ENCODE data around the gene ZBTB16.

ZBTB16 gene

DNA sequence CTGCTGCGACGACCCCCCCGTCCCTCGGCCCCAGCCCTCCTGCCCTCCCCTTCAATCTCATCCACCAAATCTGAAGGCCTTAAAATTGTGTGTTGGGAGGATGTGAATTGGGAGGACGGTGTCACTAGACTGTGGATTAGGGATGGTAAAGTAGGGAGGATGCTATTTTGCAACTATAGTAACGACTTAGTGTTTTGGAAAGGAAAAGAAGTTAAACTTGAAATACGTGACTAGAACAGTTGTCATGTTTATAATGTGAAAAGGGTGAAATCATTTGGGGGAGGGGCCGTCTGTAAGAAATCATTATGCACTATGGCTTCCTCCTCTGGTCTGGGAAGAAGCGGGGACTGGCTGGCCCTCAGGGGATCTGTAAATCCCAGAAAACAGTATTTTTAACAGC, 193.3 kb downstream of the ZBTB16 start:
- ChIA-PET POLR2A (no interaction called here), CTCF (interaction anchor here (1.2 to 6.3 kb wide), 2 partner anchors 10 kb away, joined by 5 to 63 read pairs; no protein-coding TSS in a partner anchor)
- no peak for DNase-seq (ENCODE audit: extremely low spot score)
- TF ChIP-seq, protein P1, sequence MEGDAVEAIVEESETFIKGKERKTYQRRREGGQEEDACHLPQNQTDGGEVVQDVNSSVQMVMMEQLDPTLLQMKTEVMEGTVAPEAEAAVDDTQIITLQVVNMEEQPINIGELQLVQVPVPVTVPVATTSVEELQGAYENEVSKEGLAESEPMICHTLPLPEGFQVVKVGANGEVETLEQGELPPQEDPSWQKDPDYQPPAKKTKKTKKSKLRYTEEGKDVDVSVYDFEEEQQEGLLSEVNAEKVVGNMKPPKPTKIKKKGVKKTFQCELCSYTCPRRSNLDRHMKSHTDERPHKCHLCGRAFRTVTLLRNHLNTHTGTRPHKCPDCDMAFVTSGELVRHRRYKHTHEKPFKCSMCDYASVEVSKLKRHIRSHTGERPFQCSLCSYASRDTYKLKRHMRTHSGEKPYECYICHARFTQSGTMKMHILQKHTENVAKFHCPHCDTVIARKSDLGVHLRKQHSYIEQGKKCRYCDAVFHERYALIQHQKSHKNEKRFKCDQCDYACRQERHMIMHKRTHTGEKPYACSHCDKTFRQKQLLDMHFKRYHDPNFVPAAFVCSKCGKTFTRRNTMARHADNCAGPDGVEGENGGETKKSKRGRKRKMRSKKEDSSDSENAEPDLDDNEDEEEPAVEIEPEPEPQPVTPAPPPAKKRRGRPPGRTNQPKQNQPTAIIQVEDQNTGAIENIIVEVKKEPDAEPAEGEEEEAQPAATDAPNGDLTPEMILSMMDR (IDR thresholded peaks at IDR 0.05; ENCODE audit: control extremely low read depth, extremely low read depth, low read depth, missing control alignments) = no peak

DNA sequence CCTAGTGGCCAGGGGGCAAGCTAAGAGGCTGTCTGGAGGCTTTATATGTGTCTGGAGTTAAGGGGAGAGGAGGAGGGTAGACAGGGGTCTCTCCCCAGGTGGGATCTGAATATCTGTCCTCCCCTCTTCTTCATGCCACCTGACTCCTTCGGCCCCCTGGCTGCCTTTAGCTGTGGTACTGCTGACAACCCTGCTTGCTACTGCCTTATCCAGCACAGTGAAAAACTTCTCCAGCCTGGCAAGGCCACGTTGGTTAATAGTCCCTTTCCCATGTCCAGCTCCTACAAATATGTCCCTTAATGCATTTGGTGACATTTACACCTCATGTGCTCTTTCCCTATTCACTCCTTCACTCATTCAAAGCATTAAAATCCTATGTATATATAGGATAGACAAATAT, 194.3 kb downstream of the ZBTB16 start:
- ChIA-PET CTCF (interaction anchor here (1.2 kb wide), 1 partner anchor 9 kb away, joined by 5 read pairs; no protein-coding TSS in a partner anchor), POLR2A (no interaction called here)
- DNase-seq (ENCODE audit: extremely low spot score) = no peak

DNA sequence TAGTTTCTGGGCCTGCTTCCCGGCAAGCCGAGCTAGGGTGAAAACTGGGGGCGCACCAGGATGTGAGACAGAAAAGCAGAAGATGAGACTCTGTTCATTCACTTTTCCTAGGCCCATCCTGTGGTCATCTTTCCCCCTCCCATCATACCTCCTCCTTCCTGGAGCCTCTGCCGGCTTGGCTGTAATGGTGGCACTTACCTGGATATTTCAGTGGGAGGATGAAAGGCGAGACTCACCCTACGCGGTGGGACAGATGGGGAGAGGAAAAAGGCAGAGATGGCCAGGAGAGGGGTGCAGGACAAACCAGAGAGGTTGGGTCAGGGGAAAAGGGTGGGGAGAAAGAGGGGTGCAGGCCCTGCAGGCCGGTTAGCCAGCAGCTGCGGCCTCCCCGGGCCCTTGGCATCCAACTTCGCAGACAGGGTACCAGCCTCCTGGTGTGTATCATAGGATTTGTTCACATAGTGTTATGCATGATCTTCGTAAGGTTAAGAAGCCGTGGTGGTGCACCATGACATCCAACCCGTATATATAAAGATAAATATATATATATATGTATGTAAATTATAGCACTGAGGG, 195.1 kb downstream of the ZBTB16 start:
- TF ChIP-seq, protein P1 (IDR thresholded peaks at IDR 0.05; ENCODE audit: control extremely low read depth, extremely low read depth, low read depth, missing control alignments) = no peak
- no peak for DNase-seq (ENCODE audit: extremely low spot score)
- ChIA-PET CTCF (no interaction called here), POLR2A (no interaction called here)

More for the DNA sequence above, 194.3 kb downstream of the ZBTB16 start:
- TF ChIP-seq, protein P1 (IDR thresholded peaks at IDR 0.05; ENCODE audit: control extremely low read depth, extremely low read depth, low read depth, missing control alignments) = no peak

DNA sequence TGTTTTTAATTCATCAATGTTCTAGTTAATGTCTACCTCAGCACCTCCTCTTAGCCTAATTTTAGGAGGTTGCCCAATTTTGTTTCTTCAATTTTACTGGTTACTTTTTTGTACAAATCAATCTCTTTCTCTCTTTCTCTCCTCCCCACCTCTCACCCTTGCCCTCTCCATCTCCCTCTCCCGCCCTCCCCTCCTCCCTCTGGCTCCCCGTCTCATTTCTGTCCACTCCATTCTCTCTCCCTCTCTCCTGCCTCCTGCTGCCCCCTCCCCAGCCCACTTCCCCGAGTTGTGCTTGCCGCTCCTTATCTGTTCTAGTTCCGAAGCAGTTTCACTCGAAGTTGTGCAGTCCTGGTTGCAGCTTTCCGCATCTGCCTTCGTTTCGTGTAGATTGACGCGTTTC, 195.8 kb downstream of the ZBTB16 start:
- CTCF ChIA-PET = no interaction called here
- DNase-seq (ENCODE audit: extremely low spot score) = no peak
- TF ChIP-seq, protein P1 (IDR thresholded peaks at IDR 0.05; ENCODE audit: control extremely low read depth, extremely low read depth, low read depth, missing control alignments) = no peak
- POLR2A ChIA-PET = no interaction called here

DNA sequence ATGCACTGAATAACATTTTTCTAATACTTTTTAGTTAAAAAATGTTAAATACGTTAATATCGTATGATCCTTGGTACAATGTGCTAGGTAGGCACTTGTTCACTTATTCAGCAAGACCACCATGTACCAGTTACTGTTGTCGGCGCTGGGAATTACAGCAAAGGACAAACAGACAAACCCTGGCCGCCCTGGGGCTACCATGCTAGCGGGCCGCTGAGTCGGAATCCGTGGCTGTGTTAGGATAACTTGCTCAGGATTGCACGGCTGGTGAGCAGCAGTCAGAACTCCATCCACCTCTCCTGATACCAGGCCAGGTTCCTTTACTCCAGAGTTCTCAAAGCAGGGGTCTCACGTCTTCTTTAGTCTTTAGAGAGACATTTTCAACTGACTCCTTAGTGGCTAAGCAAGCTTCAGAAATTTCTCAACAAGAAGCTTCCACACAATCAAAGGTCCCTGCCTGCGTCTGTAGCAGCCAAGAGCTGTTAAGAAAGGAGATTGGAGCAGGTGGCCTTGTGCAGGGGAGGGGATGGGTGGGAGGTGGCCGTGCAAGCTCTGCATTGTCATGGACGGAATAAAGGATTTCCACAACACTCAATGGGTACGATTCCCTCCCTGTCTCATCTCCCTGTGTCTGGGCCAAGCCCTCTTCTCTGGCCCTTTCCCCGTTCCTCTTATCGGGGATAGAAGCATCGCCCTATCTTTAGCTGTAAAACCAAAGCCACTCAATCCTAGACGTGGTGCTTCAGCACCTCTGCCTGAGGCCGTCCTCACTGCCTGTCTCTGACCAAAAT, 196.9 kb downstream of the ZBTB16 start:
- TF ChIP-seq, protein P1 (IDR thresholded peaks at IDR 0.05; ENCODE audit: control extremely low read depth, extremely low read depth, low read depth, missing control alignments) = no peak
- no peak for DNase-seq (ENCODE audit: extremely low spot score)
- POLR2A ChIA-PET = no interaction called here
- CTCF ChIA-PET = no interaction called here

DNA sequence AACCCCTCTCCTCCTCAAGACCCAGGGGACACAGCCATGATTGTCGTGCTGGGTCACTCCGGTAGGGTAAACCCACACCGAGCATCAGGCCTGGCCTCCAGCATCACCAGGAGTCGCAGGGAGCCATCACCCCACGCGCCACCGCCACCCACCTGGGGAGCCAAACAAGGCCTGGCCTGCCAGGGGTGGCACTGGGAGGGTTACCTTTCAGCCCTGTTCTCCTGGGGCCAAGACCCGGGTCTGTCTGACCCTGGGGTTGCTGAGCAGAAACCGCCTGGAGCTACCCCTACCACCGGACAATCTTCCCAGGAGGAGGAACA, 197.4 kb downstream of the ZBTB16 start:
- ChIA-PET CTCF (no interaction called here), POLR2A (interaction anchor here (0.6 kb wide), 1 partner anchor 1244 kb away, joined by 5 read pairs; no protein-coding TSS in a partner anchor)
- TF ChIP-seq, protein P1 (IDR thresholded peaks at IDR 0.05; ENCODE audit: control extremely low read depth, extremely low read depth, low read depth, missing control alignments) = no peak
- DNase-seq (ENCODE audit: extremely low spot score) = no peak

Data from GM10248 (cell line).